Transverse colon (tissue), 4 donors: ENCODE results near the gene THAP5. TPM values are rescaled to one million over a fixed set of nuclear protein-coding genes. Genes with fewer than 3 reads are reported as not detected.

Source experiments
- DNase-seq: peaks from one replicate; pipeline ENCODE4 v3.0.0-alpha.2; 2019
- H3K27ac ChIP-seq, 4 donors: fragments of 200-600 bp; sonication (generic); 2 replicates each; pipeline ENCODE4 v1.5.1; 2016 to 2018; ENCODE audit warnings: inconsistent platforms in 4 of 4
- H3K27me3 ChIP-seq: fragments of 200-600 bp; sonication (generic); 2 replicates; pipeline ENCODE4 v1.5.1; 2017; ENCODE audit warnings: inconsistent platforms
- H3K36me3 ChIP-seq, 4 donors: fragments of 200-600 bp; sonication (generic); 2 replicates each; pipeline ENCODE4 v1.5.1; 2017 to 2019; ENCODE audit warnings: inconsistent platforms in 4 of 4
- H3K4me1 ChIP-seq, 4 donors: fragments of 200-600 bp; sonication (generic); 2 replicates each; pipeline ENCODE4 v1.5.1; 2017 to 2020; ENCODE audit warnings: inconsistent platforms in 4 of 4
- H3K4me3 ChIP-seq, 4 donors: fragments of 200-600 bp; sonication (generic); 1 replicate in 1 of 4; 2 replicates in 3 of 4; pipeline versions ENCODE4 v1.5.1 to v1.6.1; 2017 to 2019; ENCODE audit warnings: inconsistent platforms in 4 of 4
- H3K9me3 ChIP-seq, 2 donors: fragments of 200-600 bp; sonication (generic); 2 replicates each; pipeline ENCODE4 v1.5.1; 2017 to 2019; ENCODE audit warnings: inconsistent platforms in 2 of 2
- EP300 ChIP-seq: sonication (generic); formaldehyde crosslinking; IDR thresholded peaks from one replicate; pipeline ENCODE4 v1.6.1; 2017; ENCODE audit warnings: antibody characterized with exemption, low read depth
- POLR2A ChIP-seq: fragments of 450-650 bp; IDR thresholded peaks from one replicate; pipeline ENCODE4 v1.6.1; 2016; ENCODE audit warnings: antibody characterized with exemption, mild to moderate bottlenecking, moderate library complexity
- POLR2AphosphoS5 ChIP-seq, 3 donors: sonication (generic); formaldehyde crosslinking; IDR thresholded peaks; one replicate each; pipeline ENCODE4 v1.6.1; 2016; ENCODE audit warnings: antibody characterized with exemption in 3 of 3
- whole genome bisulfite sequencing, 2 donors: methylation state at CpG; one replicate each; pipeline ENCODE4 v1.1.5; 2018; ENCODE audit warnings: low coverage in 1 of 2; 5-methylcytosine and 5-hydroxymethylcytosine counted together
- in situ Hi-C, 4 donors: fragments of 200-750 bp; cut with MboI; loops; one replicate each; pipeline versions ENCODE4 v1.15.0 to v1.15.1; 2017; ENCODE audit warnings: low sequenced_read_pairs in 3 of 4, low pct_ligation_motif_present in 1 of 4, low pct_unique_long_range_greater_than_20kb in 1 of 4
- intact Hi-C: fragments of 100-400 bp; cut with DNase I; formaldehyde crosslinking; loops from one replicate; pipeline ENCODE4 v1.15.1; 2023; ENCODE audit warnings: low total_unique reads
- total RNA-seq, 4 donors: library from RNA; depleted of rRNA; stranded (reverse); fragments of >200 nt; gene quantifications; one replicate each; pipeline ENCODE4 v1.1.0, GENCODE V29; 2016
- TF ChIP-seq, protein P1 (sequence below), 5 experiments: fragments of 200-600 bp in 3 of 5; fragments of 450-650 bp in 2 of 5; sonication (generic) in 3 of 5; IDR thresholded peaks; 1 replicate in 2 of 5; 2 replicates in 3 of 5; pipeline ENCODE4 v1.5.1; 2016 to 2017; ENCODE audit warnings: antibody characterized with exemption in 5 of 5, inconsistent platforms in 3 of 5, mild to moderate bottlenecking in 2 of 5, moderate library complexity in 1 of 5

THAP5 gene
- total RNA-seq, 4 donors from 2014 or later = 2.2 to 19.1 (median 12.8) TPM

GRCh38 chr7:108598153-108598552, 28.6 kb upstream of the THAP5 start:
- Histone ChIP-seq H3K4me1 (no peaks in the 10 kb centered on the region), H3K27me3 (no peaks in the 10 kb centered on the region), H3K36me3 (no peaks in the 10 kb centered on the region), H3K9me3 (no peaks in the 10 kb centered on the region), H3K4me3 (no peak overlapping the region), H3K27ac (no peak overlapping the region)
- in situ Hi-C loops (no loop called here), intact Hi-C loops (no loop called here)
- WGBS, 2 donors = 66 to 100% methylated on average over 2 of the region's 2 CpGs
- DNase-seq = no peak
- TF ChIP-seq EP300 (no peak), POLR2AphosphoS5 (IDR thresholded peaks at IDR 0.05) (no peak), POLR2A (no peak)
- TF ChIP-seq, protein P1, sequence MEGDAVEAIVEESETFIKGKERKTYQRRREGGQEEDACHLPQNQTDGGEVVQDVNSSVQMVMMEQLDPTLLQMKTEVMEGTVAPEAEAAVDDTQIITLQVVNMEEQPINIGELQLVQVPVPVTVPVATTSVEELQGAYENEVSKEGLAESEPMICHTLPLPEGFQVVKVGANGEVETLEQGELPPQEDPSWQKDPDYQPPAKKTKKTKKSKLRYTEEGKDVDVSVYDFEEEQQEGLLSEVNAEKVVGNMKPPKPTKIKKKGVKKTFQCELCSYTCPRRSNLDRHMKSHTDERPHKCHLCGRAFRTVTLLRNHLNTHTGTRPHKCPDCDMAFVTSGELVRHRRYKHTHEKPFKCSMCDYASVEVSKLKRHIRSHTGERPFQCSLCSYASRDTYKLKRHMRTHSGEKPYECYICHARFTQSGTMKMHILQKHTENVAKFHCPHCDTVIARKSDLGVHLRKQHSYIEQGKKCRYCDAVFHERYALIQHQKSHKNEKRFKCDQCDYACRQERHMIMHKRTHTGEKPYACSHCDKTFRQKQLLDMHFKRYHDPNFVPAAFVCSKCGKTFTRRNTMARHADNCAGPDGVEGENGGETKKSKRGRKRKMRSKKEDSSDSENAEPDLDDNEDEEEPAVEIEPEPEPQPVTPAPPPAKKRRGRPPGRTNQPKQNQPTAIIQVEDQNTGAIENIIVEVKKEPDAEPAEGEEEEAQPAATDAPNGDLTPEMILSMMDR (IDR thresholded peaks at IDR 0.05) = no peak

DNA sequence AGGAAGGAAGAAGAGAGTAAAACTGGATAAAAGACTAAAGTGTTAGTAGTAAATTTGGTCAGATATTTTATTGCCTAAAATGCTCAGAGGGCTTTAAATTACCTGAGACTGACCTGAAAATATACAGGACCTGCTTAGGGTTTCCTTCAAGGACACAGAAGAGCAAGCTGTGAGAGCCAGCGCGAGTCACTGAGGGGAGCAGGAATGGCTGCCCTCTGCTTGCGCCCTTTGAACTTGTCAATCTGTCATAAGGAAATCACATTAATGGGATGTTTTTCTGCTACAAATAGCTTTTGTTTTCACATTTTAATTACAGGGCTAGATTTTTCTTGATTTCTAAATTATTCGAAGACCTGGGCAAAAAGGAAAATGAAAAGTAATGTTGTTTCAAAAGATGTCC, 27.1 kb upstream of the THAP5 start:
- no peak for DNase-seq
- H3K36me3 ChIP-seq = no peaks in the 10 kb centered on the region
- in situ Hi-C loops (no loop called here), intact Hi-C loops (no loop called here)
- no peaks in the 10 kb centered on the region for H3K27me3 ChIP-seq
- no peak overlapping the region for H3K27ac ChIP-seq
- H3K4me3 ChIP-seq = no peak overlapping the region
- TF ChIP-seq EP300 (no peak), POLR2A (no peak), POLR2AphosphoS5 (IDR thresholded peaks at IDR 0.05) (no peak)
- TF ChIP-seq, protein P1 (IDR thresholded peaks at IDR 0.05) = no peak
- H3K9me3 ChIP-seq = no peaks in the 10 kb centered on the region
- WGBS, 2 donors = 92 to 96% methylated on average over 4 of the region's 4 CpGs
- no peaks in the 10 kb centered on the region for H3K4me1 ChIP-seq

DNA sequence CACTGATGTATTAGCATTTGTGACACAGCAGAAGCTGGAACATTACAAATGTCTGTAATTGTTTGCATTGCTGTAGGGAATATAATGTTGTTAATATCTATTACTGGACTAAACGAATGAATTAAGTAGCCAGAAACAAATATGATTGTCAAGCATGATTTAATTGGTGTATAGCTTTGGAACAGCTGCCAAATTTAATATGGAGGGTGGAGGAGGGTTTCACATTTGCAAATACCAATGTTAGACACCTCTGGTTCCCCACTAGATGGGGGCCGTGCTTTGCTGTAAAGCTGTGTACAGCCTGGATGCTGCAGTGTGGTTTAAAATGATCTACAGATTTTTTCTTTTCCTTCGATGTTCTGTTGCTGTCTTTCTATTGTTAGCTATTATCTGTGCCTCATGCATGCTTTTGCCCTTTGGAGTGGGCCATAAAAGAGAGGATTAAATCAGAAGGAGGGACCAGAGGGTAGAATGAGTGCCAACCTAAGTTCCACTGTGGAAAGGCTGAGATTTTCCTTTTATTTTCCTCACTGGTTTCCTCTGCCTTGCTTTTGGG, 23.2 kb upstream of the THAP5 start:
- in situ Hi-C loops (no loop called here), intact Hi-C loops (no loop called here)
- Histone ChIP-seq H3K36me3 (no peaks in the 10 kb centered on the region), H3K27me3 (no peaks in the 10 kb centered on the region), H3K4me3 (no peak overlapping the region), H3K27ac (no peak overlapping the region), H3K9me3 (no peaks in the 10 kb centered on the region), H3K4me1 (no peaks in the 10 kb centered on the region)
- 25 to 26% methylated on average over 3 of the region's 3 CpGs for WGBS, 2 donors
- no peak for DNase-seq
- TF ChIP-seq POLR2AphosphoS5 (IDR thresholded peaks at IDR 0.05) = no peak
- no peak for TF ChIP-seq POLR2A
- TF ChIP-seq, protein P1 (IDR thresholded peaks at IDR 0.05) = no peak
- TF ChIP-seq EP300 = no peak

DNA sequence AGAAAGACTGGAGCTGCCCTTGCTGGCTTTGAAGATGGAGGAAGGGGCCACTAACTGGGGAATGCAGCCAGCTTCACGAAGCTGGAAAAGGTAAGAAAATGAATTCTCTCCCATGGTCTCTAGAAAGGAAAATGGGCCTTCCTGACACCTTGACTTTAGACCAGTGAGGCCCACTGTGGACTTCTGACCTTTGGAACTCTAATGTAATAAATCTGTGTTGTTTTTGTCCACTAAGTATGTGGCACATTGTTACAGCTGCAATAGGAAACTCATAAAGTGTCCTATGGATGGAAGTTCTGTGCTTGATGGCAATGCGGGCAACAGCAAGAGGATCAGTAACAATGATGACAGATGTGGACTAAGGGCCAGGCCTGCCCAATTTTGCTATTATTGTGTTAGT, 21.1 kb upstream of the THAP5 start:
- Histone ChIP-seq H3K4me1 (no peaks in the 10 kb centered on the region), H3K9me3 (no peaks in the 10 kb centered on the region), H3K36me3 (no peaks in the 10 kb centered on the region), H3K4me3 (no peak overlapping the region), H3K27me3 (no peaks in the 10 kb centered on the region), H3K27ac (no peak overlapping the region)
- TF ChIP-seq POLR2AphosphoS5 (IDR thresholded peaks at IDR 0.05) (no peak), EP300 (no peak), POLR2A (no peak)
- TF ChIP-seq, protein P1 (IDR thresholded peaks at IDR 0.05) = no peak
- intact Hi-C loops (no loop called here), in situ Hi-C loops (no loop called here)
- no peak for DNase-seq
- 67 to 81% methylated on average over 1 to 2 of the region's 2 CpGs for WGBS, 2 donors
